ENCODE results near the gene MYBBP1A. TPM values are rescaled to one million over a fixed set of nuclear protein-coding genes. Genes with fewer than 3 reads are reported as not detected.

The MYBBP1A gene
- total and polyA plus RNA-seq, 2 of the 13 experiments (the other 11 are each of a cell fraction or from before 2014, with no cell fraction given) = 18.6 to 54.8 TPM

DNA sequence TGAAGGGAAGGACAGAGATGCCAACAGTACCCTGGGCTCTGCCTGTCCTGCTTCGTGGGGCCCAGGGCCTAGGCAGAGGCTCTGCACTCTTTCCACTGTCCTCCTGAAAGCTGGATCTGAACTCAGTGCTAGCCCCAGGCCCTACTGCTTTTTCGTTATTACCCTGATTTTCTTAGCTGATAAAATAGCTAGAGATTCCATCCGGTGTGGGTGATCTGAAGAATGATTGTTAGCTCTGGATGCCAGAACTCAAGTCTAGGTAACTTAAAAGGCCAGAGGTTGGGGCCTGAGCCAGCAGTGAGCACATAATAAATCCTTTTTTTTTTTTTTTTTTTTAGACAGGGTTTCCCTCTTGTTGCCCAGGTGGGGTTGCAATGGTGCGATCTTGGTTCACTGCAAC, 1.8 kb upstream of the MYBBP1A start:
- DNase-seq (ENCODE audit: low spot score) = no peak
- Histone ChIP-seq H3K4me1 (ENCODE audit: insufficient read depth, low read length) (peaks cover 58% of the 10 kb centered on the region), H3K27ac (ENCODE audit: extremely low read length, insufficient read depth, low read length) (no peak overlapping the region), H3K9ac (ENCODE audit: insufficient read depth, low read depth, low read length) (no peak overlapping the region), H3K9me3 (ENCODE audit: low read length) (no peaks in the 10 kb centered on the region), H3K4me2 (ENCODE audit: low read depth, low read length) (peak overlapping the region; percentile 99), H4K20me1 (ENCODE audit: insufficient read depth, low read length) (no peaks in the 10 kb centered on the region), H3K4me3 (replicated peaks in 1 of 3; ENCODE audit: insufficient read depth in 1 of 3, low read depth in 2 of 3, low read length in 3 of 3) (no peak overlapping the region), H2AFZ (ENCODE audit: low read length) (peak overlapping the region; percentile 46), H3K36me3 (replicated peaks in 1 of 2; ENCODE audit: control insufficient read depth in 1 of 2, insufficient read depth in 2 of 2, low read length in 2 of 2) (peaks cover 6 to 16% of the 10 kb centered on the region in 2 experiments; a peak in 3 of 5 replicates), H3K27me3 (ENCODE audit: control insufficient read depth in 1 of 2, insufficient read depth in 2 of 2, low read length in 2 of 2) (no peaks in the 10 kb centered on the region), H3K79me2 (ENCODE audit: insufficient read depth, low read length) (peaks cover 16% of the 10 kb centered on the region)
- no TSS peak for BruUV-seq (replicated peaks)
- 53% methylated on average over 4 of the region's 4 CpGs for WGBS (ENCODE audit: low lambda C conversion rate)
- TF ChIP-seq HMGXB4 (CRISPR knock-in tag; IDR thresholded peaks at IDR 0.05; ENCODE audit: borderline replicate concordance in 1 of 2, low read depth in 1 of 2) = no peak
- TF ChIP-seq NFYC (CRISPR knock-in tag; IDR thresholded peaks at IDR 0.05) = no peak
- no peak for TF ChIP-seq ZFYVE20 (CRISPR knock-in tag; IDR thresholded peaks at IDR 0.05; ENCODE audit: borderline replicate concordance, low read depth)
- TF ChIP-seq ZNF34 (CRISPR knock-in tag; IDR thresholded peaks at IDR 0.05; ENCODE audit: borderline replicate concordance) = no peak
- no peak for TF ChIP-seq HINFP (CRISPR knock-in tag; IDR thresholded peaks at IDR 0.05; ENCODE audit: low read depth)
- TF ChIP-seq FOXC1 (CRISPR knock-in tag; IDR thresholded peaks at IDR 0.05; ENCODE audit: borderline replicate concordance) = no peak
- TF ChIP-seq ZNF772 (CRISPR knock-in tag; IDR thresholded peaks at IDR 0.05) = no peak
- TF ChIP-seq ZNF446 (CRISPR knock-in tag; IDR thresholded peaks at IDR 0.05) = no peak
- TF ChIP-seq TIGD3 (CRISPR knock-in tag; IDR thresholded peaks at IDR 0.05; ENCODE audit: borderline replicate concordance) = no peak
- no peak for FAIRE-seq
- CTCF ChIA-PET (ENCODE audit: low intra/inter-chr PET ratio, low total read pairs) = no interaction called here
- intact Hi-C loops (cut with micrococcal nuclease; ENCODE audit: unreplicated experiment) (no loop called here), in situ Hi-C loops (cut with HindIII; ENCODE audit: extremely low pct_ligation_motif_present, low pct_unique_long_range_greater_than_20kb) (loop anchor here (10.0 kb wide), 1 partner anchor 338 kb away; the partner anchor contains the start of gene C17orf107)
- no peak for ATAC-seq
- POLR2A ChIA-PET = interaction anchor here (0.7 to 3.2 kb wide), 3 partner anchors 10 to 576 kb away, joined by 3 to 21 read pairs (median 3); no protein-coding TSS in a partner anchor
